Transverse colon (tissue), 3 donors: ENCODE results near the gene MZT2B.

Experiments
- CTCF ChIP-seq, 5 experiments: fragments of 200-600 bp in 3 of 5; fragments of 450-650 bp in 2 of 5; sonication (generic) in 3 of 5; IDR thresholded peaks; 1 replicate in 2 of 5; 2 replicates in 3 of 5; pipeline ENCODE4 v1.5.1; 2016 to 2017; ENCODE audit warnings: antibody characterized with exemption in 5 of 5, inconsistent platforms in 3 of 5, mild to moderate bottlenecking in 2 of 5, moderate library complexity in 1 of 5
- POLR2A ChIP-seq: fragments of 450-650 bp; IDR thresholded peaks from one replicate; pipeline ENCODE4 v1.6.1; 2016; ENCODE audit warnings: antibody characterized with exemption, mild to moderate bottlenecking, moderate library complexity

- no peak for TF ChIP-seq POLR2A
- TF ChIP-seq CTCF (IDR thresholded peaks at IDR 0.05): no peak
Observed at GRCh38 chr2:130150181-130151144, 31.6 kb upstream of the MZT2B start.
